Measurements from ENCODE around the gene TLR3. TPM values are rescaled to one million over a fixed set of nuclear protein-coding genes. Genes with fewer than 3 reads are reported as not detected.

The TLR3 gene
- total RNA-seq (2022; extraction: Qiagen RNA extraction; ENCODE audit: low read depth), result 0.15 to 0.72 TPM (median 0.39 TPM) in 5 replicates

GRCh38 chr4:186068581-186069348 lies at the start of gene TLR3:
TSS of gene TLR3 (plus strand) at chr4:186069156. CDS start at chr4:186076620, 7,464 bp downstream.

GRCh38 chr4:186104114-186104889 lies 35.3 kb downstream of the TLR3 start, which contains the start of gene FAM149A:
TSS of gene FAM149A (plus strand) at chr4:186104704.

Other genes with a start within 250 kb of the TLR3 start
- 0.98 to 1.6 TPM (median 1.2 TPM) in 5 replicates for gene FAM149A, start 35.5 kb downstream of the TLR3 start, total RNA-seq (2022; extraction: Qiagen RNA extraction; ENCODE audit: low read depth)
- gene CYP4V2, start 122.4 kb downstream of the TLR3 start, total RNA-seq (2022; extraction: Qiagen RNA extraction; ENCODE audit: low read depth), result 2.3 to 3.7 TPM (median 3.0 TPM) in 5 replicates
- gene KLKB1, start 158.4 kb downstream of the TLR3 start, total RNA-seq (2022; extraction: Qiagen RNA extraction; ENCODE audit: low read depth), result not detected in 5 replicates
- gene F11, start 197.0 kb downstream of the TLR3 start, total RNA-seq (2022; extraction: Qiagen RNA extraction; ENCODE audit: low read depth), result not detected in 5 replicates